Midbrain (tissue), 1 donor: ENCODE data around the gene SLC22A7.
"Not testable (repeated sequence)": the region's sequence is repeated elsewhere in the genome, so short reads cannot be mapped to it uniquely, and the experiment has no call there.

ENCODE experiments used
- DNase-seq: peaks from one replicate; lab custom pipeline; 2025; lab: John Stamatoyannopoulos, UW

SLC22A7 gene

GRCh38 chr6:43301081-43301870 lies 3.2 kb downstream of the SLC22A7 start:
- DNase-seq = no peak

DNA sequence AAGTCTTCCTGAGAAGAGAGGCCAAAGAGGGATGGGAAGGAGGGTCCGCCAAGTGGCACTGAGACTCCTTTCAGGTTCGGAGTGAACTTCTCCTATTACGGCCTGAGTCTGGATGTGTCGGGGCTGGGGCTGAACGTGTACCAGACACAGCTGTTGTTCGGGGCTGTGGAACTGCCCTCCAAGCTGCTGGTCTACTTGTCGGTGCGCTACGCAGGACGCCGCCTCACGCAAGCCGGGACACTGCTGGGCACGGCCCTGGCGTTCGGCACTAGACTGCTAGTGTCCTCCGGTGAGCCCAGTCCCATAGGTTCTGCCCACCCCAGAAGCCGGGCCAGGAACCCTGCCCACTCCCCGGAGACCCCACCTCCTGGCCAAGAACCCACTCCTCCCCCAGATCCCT lies 4.1 kb downstream of the SLC22A7 start:
- DNase-seq = no peak

DNA sequence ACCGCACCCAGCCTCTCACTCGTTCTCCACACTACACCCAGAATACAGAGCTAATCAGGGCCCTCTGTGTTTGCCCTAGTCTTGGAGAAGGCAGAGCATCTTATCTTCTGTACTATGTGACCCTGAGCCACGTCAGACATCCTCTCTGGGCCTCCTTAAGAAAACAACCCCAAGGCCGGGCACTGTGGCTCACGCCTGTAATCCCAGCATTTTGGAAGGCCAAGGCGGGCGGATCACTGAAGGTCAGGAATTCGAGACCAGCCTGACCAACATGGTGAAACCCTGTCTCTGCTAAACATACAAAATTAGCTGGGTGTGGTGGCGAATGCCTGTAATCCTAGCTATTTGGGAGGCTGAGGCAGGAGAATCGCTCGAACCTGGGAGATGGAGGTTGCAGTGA lies 4.9 kb downstream of the SLC22A7 start:
- not testable (repeated sequence) for DNase-seq

- DNase-seq = no peak
Measured at GRCh38 chr6:43303751-43304331, 5.8 kb downstream of the SLC22A7 start.

DNA sequence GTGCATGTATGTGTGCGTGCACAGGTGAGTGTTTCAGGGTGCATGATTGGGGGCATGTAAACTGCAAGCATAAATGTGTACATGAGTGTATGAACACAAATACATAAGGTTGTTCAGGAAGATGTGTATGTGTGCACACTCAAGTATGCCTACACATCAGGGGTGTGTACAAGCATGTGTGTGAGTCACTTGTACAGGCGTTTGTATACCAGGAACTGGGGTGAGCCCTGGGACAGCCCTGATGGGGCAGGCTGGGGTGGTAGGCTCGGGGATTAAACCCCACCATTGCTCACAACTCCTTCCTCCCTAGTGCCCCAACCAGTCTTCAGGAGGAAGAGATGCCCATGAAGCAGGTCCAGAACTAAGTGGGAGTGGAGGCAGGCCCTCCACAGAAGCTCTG lies 6.3 kb downstream of the SLC22A7 start:
- no peak for DNase-seq

- no peak for DNase-seq
Measured at GRCh38 chr6:43304882-43305281, 6.8 kb downstream of the SLC22A7 start.

GRCh38 chr6:43306086-43306485 lies 8.0 kb downstream of the SLC22A7 start:
- DNase-seq = no peak

DNA sequence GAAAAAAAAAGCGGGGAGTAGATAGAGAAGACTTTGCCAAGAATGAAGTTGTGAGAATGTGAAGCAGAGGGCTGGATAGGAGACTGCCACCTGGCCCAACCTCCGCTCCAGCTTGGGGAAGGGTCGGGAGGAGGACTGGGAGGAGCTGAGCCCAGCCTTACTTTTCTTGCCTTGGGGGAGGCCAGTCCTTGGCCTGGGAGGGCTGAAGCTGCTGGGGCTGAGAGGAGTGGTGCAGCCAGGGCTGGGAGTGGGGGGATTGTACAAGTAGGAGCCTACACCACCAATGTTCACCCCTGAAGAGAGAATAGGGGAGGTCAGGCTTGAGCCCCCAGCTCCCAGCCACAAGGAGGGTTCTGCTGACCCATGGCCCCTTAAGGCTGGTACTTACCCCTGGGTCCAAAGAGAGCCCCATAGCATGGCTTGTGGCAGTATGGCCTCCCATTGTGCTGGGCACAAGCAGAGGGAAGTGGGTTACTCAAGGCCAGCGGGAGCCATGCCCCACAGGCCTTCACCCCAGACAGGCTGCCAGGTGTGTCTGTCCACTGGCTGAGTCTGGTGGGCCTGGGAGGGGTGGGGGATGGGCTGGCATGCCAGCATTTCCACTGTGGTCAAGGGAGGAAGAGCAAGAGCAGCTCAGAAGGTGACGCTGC lies 9.5 kb downstream of the SLC22A7 start:
- DNase-seq = no peak

- no peak for DNase-seq
Measured at GRCh38 chr6:43308101-43308989, 10.3 kb downstream of the SLC22A7 start, which contains the start of gene CRIP3. TSS of gene CRIP3 (minus strand) at chr6:43308826. CDS start at chr6:43308792, 34 bp downstream.

DNA sequence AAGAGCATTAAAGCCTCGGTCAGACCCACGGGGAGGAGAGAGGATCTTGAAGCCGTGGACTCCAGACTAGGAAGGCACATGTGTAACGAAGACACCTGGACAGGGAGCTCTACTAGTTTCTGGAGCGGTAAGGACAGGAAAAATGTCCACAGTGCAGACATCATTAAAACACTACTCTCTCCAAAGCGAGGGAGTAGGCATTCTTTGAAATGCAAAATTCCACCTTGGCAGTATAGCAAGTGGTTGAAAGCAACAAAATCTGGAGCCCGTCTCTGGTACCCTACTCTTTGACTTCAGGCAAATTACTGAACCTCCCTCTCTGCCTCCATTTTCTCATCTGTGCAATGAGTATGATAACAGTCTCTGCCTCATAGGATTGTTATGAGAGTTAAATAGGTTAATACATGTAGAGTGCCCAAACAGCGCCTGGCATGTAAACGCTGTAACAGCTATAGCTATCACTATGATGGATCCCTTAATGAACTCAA lies 11.0 kb downstream of the SLC22A7 start:
- no peak for DNase-seq

DNA sequence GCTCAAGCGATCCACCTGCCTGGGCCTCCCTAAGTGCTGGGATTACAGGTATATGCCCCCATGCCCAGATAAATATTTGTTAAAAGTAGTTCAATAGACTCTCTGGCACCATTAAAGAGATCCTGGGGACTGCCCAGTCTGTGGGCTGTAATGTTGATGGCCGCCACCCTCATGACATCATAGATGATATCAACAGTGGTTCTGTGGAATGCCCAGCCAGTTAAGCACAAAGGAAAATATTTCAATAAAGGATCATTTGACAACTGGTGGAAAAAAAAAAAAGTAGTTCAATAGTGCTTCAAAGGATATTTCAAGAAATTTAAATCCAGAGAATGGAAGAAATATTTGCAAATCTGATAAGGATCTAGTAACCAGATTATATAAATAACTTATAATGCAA lies 12.1 kb downstream of the SLC22A7 start:
- DNase-seq = no peak

GRCh38 chr6:43310624-43311023 lies 12.6 kb downstream of the SLC22A7 start:
- DNase-seq = no peak

- no peak for DNase-seq
Measured at GRCh38 chr6:43311666-43312065, 13.6 kb downstream of the SLC22A7 start.

DNA sequence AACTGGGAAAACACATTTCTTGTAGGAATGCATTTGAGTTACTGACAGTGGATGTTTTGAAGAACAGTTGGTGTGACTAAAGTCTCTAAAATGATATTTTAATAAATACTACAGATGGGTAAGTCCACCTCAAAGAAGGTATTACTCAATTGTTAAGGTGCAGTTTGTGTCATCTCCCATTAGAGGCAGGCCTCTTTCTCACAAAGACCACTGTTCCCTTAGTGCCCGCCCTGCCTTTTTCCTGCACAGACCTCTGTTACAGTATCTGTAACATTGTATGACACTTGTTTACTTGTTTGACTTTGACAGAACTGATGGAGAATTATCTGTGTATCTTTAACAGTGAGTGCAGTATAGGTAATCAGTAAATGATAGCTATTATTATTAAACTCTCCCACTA lies 15.8 kb downstream of the SLC22A7 start:
- no peak for DNase-seq

- DNase-seq = no peak
Measured at GRCh38 chr6:43318011-43318410, 20.0 kb downstream of the SLC22A7 start.

DNA sequence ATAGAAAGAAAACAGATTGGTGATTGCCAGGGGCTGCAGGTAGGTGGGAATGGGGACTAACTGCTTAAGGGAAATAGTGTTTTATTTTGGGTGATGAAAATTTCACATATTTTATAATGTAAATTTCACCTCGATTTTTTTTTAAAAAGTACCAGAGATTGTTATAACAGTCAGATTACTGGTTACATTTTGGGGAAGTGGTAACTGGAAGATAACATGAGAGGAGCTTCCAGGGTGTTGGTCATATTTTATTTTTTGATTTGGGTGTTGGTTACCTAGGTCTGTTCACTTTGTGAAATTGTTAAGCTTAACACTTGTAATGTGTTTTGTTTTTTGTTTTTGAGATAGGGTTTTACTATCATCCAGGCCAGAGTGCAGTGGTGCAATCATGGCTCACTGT lies 27.8 kb downstream of the SLC22A7 start:
- DNase-seq = no peak

DNA sequence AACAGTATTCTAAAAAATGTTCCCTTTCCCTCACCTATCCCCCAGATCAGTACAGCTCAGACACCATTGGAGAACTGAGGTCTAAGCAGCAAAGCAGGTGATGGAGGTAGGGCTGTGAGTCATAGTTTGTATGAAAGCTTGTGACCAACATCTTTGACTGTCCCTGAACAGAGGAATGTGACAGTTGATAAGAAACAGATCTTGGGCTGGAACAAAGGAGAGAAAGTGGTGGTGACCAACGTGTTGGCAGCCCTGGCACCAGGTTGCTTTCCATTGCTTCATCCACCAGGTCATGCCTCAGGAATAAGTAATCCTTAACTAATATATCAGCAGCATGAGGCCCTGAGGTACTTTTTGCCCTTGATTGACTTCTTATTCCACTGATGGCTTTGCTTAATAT lies 30.5 kb downstream of the SLC22A7 start:
- DNase-seq = no peak

DNA sequence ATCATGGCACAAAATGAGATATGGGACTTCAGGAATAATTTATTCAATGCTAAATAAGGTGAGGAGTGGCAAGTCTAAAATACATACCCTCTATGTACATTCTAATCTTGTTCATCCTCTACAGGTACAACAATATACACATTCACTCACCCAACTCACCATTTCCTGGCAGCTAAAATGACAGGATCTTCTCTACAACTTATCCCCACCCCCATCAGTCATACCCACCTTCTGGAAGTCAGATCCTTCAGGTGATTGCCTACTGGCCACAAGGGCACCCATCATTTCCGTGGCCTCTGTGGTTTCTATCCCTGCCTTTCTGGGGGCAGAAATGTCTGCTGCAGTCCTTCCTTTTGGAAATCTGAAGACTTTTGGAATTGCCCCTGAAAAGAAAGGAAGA lies 33.4 kb downstream of the SLC22A7 start:
- no peak for DNase-seq

- DNase-seq = no peak
Measured at GRCh38 chr6:43331891-43332290, 33.8 kb downstream of the SLC22A7 start.

DNA sequence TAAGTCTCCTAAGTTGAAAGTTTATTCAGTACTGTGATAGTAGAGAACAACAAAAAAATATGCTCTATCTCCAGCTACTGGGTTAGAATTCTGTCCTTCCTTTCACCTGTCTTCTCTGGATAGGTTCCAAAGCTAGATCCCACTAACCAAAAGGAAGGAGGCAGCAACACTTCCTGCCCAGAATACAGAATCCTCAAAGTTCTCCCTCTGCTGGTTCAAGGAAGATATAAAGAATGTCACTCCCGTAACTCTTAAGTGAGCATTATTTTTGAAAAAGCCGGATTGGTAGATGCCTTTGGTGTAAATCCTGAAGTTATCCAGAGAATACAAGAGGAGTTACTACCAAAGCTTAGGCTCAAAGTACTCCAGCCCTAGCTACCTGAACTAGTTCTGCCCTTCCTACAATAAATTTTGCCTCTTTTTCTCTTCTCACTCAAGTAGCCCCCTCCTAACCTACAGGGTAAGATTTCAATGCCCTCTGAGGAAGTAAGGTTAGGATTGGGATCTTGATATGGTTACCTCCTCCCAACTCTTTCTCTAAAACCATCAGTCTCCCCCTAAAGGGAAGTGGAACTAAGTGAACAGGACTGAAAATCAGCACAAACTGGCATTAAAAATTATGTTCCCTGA lies 36.5 kb downstream of the SLC22A7 start:
- DNase-seq = no peak

- no peak for DNase-seq
Measured at GRCh38 chr6:43335469-43335868, 37.4 kb downstream of the SLC22A7 start.

DNA sequence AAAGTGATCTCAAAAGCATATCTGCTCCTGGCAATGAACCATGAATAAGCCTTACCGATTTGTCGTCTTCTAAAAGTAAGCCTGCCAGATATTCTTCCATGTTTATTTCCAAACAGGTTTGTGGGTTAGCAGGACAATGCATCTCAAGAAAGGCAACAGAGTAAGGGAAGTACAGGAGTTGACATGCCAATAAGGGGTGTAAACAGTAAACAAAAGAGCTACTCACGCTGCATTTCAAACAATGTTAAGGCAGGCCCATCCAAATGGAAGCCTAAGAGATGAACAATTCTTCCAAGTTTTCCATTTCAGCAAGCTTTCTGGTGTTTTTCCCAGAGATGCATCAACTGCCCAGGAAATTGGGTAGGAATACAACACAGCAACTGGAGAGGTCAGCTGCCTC lies 38.3 kb downstream of the SLC22A7 start:
- DNase-seq = peak; percentile 31
